CD4-positive, alpha-beta T cell treated with Interleukin-6 at 100 ng/mL for 8 hours (primary cell): ENCODE measurements around the gene PRODH.
"Not testable (repeated sequence)": the region's sequence is repeated elsewhere in the genome, so short reads cannot be mapped to it uniquely, and the experiment has no call there.

ENCODE experiments used
- DNase-seq: peaks from one replicate; pipeline ENCODE4 v3.0.0-alpha.2; 2020; ENCODE audit warnings: mixed read lengths, low spot score

Gene PRODH, protein sequence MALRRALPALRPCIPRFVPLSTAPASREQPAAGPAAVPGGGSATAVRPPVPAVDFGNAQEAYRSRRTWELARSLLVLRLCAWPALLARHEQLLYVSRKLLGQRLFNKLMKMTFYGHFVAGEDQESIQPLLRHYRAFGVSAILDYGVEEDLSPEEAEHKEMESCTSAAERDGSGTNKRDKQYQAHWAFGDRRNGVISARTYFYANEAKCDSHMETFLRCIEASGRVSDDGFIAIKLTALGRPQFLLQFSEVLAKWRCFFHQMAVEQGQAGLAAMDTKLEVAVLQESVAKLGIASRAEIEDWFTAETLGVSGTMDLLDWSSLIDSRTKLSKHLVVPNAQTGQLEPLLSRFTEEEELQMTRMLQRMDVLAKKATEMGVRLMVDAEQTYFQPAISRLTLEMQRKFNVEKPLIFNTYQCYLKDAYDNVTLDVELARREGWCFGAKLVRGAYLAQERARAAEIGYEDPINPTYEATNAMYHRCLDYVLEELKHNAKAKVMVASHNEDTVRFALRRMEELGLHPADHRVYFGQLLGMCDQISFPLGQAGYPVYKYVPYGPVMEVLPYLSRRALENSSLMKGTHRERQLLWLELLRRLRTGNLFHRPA

DNA sequence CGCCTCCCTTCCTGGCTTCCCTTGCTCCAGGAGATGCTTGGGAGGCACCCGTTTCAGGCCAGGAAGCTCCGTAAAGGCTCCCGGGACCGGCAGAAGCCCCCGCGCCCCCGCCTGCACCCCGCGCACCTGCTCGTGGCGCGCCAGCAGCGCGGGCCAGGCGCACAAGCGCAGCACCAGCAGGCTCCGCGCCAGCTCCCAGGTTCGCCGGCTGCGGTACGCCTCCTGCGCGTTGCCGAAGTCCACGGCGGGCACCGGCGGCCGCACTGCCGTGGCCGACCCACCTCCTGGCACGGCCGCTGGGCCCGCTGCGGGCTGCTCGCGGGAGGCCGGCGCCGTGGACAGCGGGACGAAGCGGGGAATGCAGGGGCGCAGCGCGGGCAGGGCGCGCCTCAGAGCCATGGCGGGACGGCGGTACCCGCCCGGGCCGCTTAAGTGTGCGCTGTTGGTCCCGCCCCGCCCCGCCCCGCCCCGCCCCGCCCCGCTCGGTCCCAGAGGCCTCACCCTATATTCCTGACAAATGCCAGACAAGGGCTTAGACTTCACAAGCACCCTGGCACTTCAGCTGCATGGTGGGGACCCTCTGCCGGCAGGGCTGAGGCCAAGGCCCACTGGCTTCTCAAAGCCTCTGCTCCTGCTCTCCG is at the start of gene PRODH:
PRODH (minus strand) TSS at position 405 of the 641 bp plus-strand sequence; CDS start at position 399, 6 bp downstream.
- no peak for DNase-seq

DNA sequence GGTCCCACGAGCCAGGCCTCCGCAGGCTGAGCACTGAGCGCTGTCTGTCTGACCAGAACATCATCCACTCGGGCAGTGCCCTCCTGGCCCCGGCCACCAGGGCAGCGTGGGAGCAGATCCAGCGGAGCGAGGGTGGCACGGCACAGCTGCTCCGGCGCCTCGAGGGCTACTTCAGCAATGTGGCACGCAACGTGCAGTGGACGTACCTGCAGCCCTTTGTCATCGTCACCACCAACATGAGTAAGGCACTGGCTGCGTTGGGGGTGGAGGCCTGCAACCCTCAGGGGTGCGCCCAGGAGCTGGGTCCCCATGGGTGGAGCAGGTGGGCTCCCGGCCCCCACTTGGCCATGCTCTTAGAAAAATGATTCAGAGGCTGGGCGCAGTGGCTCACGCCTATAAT is 49.7 kb upstream of the PRODH start:
- no peak for DNase-seq

DNA sequence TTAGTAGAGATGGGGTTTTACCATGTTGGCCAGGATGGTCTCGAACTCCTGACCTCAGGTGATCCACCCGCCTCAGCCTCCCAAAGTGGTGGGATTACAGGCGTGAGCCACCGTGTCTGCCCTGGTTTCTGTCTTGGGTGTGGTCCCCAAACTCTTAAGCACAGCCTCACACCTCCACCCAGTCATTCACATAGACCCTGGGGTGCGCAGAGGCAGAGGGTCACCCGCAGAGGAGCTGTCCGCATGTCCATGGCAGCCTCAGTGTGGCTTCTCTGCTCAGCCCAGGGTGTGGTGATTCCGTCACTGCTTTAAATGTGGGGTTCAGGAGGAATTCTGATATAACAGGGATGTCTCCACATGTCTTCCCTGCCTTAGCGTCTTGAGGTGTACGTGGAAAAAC is 48.5 kb upstream of the PRODH start:
- DNase-seq: no peak

DNA sequence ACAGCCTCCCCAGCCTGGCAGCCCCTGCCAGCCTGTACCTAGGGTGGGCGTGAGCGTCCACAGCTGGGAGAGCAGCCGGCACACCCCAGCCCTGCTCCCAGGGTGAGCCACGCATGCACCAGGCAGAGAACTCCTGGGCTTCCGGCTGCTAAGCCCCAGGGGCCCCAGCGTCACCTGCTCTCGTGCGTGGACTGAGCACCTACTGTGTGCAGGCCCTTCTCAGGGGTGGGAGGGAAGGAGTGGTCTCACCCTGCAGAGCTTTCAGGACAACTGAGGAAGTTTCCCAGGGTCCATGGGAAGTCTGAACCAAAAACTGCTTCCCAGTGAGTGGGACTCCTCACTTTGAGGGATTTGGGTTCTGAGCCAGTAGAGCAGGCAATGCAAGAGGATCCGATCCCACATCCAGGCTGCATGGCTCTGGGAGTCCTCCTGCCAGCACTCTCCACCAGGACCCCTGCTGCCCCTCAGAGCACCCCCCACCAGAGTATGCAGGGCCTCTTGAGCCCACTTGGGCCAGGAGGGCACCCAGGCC is 47.1 kb upstream of the PRODH start:
- no peak for DNase-seq

DNA sequence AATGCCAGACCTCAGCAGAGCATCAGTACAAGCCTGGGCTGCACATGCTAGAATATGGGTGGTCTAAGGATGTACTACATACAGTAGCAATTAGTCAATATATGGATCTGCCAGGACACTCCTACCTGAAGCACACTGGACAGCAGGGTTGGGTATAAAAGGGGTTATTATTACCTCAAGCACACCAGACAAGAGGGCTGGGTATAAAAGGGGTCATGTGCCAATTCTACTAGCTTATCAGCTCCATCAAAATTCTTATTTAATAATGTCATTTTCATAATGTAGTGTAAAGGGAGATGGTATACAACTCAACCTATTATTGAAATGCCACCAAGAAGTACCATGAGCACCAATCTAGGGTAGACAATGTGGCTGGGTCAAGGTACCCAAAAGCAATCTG is 44.7 kb upstream of the PRODH start:
- no peak for DNase-seq

DNA sequence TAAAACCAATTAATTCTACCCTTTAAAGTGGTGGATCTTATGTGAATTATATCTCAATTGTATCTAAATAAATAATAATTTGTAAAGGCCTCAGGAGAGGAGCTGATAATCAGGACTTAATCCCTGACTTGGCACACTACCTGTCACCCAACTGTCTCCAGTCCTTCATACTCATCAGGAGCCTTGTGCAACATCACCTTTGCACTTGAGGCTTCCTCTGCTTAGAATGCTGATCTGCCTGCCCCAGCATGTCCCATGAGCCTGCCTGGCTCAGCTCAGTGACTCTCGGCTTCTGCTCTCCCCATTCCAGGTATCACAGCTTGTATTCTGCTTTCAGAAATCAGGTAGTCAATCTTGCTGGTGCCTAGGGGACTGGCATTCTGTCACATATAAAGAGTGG is 43.9 kb upstream of the PRODH start:
- DNase-seq: no peak

DNA sequence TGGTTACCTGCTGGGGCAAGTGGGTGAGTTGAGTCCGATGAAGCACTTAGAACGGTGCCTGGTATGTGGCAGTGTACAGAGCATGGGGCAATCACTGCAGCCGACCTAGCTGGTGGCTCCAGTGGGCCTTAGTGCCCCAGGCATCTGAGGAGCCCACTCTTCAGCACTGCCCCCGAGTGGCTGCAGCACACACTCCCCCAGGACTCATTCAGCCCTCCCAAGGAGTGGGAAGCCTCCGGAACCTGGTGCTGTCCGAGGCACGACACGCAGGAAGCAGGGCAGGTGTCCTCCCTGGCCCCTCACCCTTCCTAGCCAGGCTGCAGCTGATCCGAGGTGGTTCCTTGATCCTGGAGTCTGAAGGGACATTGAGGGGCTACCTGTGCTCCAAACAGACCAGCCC is 42.4 kb upstream of the PRODH start:
- DNase-seq: no peak

DNA sequence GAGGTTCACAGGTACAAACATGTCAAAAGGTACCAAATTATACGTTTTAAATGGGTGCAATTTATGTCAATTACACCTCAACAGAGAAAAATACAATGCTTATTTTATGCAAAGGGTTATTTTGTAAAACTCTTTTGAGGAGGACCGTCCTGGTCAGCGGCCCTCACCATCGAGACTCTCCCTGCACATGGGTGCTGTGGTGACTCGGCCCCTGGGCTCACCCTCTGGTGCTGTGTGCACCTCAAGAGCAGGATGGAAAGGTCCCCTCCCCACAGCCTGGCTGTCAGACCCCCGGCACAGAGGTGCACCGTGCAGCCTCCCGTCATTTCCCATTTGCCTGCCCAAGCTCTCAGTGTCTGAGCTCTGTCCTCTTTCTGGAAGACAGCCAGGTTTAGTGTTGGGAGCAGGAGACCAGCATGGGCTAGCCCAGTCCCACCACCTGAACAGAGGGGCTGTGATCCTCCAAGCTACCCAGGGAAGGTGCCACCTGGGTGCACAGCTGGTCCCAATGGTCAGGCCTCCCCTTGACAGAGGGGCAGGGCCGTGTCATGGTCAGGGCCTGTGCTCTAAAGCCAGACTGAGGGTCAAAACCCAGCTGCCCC is 41.8 kb upstream of the PRODH start:
- no peak for DNase-seq

DNA sequence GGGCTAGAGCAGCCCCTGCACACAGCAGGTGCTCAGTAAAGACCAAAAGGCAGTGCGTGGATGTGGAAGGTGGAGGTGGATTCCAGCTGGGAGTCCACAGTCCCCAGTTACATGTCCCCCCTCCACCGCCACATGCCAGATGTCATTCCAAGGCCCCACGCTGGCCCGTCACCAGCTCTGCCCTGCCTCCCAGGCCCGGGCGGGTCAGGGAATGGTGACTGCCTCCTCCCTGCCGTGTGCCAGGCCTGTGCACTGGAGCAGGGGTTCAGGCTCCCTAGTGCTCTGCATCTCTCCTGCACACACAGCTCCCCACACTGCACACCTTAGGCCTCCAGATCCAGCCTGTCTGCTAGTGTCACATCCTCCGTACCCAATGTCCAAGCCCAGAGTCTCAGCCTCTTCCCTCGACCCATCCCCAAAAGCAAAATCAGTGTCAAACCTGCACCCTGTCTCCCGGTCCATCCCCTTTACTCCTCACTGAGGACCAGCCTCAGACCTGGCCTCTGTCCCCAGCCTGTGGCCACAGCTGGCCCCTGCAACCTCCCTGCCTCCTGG is 40.2 kb upstream of the PRODH start:
- no peak for DNase-seq

DNA sequence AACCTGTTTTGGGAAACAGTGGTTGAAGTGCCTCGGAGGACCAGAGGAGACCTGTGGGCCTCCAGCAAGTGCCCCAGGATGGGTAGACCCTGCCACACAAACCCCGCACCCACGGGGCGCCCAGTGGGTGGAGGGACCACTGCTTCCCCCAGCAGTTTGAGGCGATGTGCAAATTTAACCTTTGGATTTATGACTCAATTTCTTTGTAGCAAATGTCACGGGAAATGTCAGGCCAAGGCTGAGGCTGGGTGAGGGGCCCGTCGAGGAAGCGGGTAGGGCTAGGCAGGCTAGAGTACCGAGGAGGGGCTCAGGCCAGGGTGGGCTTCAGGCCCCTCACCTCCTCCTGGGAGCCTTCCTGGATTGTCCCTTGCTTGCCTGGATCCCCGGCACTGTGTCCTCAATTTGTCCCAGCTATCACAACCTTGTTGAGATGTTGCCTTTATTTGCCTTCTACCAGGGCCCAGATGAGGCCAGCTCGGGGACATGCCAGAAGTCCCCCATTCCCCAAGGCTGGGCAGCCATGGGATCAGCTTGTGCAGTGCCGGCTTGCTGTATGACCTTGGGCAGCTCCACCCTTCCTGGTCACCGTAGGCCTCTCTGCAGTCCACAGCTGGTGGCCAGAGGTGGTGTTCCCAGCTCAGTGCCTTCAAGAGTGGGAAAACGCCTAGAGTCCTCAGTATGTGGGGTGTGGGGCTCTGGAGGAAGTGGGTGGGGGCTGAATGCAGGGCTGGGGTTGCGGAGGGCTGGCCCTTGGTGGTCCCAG is 39.5 kb upstream of the PRODH start:
- DNase-seq: no peak

DNA sequence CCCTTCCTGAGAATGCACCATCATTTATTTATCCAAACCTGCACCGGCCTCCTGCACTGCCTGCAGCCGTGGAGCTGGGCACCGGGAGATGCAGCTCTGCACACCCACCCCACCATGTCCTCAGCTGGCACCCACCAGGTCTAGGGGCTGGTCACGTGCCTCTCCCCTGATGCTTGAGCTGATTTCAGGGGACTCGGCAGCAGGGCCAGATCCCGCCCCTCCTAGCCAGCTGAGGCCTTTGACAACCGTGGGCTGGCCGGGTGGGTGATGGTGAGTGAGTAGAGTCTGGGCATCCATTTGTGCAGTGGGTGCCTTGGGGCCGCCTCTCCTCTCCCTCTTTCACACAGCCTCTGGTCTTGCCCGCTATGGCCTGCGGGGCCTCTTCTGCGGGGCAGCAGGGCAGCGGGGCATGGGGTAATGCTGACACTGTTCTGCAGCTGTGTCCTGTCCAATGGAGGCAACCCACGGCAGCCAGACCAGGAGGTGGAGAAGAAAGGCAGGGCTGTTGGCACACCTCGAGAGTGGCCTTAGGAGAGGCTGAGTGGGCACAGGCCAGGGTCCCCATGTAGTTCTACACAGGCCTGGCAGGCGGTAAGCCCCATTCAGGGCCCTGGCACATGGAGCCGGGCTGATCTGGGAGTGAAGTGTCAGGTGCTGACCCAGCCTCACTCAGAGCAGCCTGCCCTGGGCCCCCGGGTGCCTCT is 38.5 kb upstream of the PRODH start:
- DNase-seq: no peak

DNA sequence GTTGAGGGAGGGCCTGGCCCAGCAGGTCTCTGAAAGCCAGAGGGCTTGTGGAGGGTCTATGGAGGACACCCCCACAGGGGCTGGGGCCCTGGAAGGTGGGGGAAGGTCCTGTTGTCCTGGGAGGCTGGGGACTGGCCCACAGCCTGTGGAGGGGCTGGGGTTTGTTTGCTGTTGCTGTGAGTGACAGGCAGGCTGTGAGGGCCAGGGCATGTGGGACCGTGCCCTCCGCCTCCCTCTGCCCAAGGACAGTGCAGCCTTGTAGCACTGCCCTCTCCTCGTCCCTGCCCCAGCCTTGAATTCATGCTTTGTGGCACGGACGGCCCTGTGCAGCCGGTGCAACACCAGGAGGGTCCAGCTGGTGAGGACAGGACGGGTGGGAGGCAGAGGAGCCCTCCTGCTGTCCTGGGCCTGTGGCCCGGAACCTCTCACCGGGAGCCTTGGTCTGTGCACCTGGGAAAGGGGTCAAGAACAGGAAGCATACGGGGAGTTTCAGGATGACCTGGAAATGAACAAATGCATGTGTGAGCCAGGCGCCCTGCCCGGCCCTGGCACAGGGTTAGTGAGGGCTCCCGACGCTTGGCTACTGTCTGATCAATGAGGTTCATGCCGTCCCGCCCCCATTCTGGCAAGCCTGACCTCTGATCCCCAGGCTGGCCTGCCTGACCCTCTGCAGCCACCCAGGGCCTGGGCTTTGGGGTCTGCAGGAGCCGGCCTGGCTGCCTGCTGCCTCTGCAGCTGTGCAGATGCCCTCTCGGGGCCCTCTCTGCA is 37.4 kb upstream of the PRODH start:
- DNase-seq: no peak

DNA sequence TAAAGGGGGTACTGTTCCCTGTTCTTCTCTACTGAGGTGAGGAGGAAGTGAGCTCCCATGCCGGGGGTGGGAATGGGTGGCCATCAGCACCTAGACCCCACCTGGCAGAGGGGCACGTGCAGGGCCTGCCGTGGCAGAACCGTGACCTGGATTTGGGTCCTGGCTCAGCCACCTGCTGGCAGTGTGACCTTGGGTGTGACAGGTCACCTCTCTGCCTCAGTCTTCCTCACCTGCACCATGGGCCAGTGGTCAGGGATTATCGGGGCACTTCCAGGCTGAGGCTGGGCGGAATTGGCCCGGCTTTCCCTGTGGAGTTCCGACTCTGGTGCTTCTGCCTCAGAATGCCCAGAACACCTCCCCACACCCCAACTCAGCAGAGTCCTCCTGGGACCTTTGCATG is 36.5 kb upstream of the PRODH start:
- DNase-seq: not testable (repeated sequence)

DNA sequence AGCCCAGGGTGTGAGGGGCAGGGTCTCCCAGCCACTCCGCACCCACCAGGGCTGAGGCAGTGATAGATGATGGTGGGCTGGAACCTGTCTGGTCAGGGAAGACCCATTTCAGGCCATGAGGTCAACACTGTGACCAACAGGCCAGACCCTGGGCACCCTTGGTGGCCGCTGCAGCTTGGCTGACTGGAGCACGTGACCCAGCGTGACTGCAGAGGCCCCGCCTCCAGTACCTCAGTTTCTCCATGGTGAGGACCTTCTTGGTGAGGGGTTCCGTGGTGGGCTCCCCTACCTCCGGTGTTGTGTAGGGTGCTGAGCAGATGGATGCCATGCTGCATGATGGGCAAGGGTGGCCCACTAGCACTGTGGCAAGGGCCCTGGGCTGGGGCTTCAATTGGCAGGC is 35.9 kb upstream of the PRODH start:
- not testable (repeated sequence) for DNase-seq

DNA sequence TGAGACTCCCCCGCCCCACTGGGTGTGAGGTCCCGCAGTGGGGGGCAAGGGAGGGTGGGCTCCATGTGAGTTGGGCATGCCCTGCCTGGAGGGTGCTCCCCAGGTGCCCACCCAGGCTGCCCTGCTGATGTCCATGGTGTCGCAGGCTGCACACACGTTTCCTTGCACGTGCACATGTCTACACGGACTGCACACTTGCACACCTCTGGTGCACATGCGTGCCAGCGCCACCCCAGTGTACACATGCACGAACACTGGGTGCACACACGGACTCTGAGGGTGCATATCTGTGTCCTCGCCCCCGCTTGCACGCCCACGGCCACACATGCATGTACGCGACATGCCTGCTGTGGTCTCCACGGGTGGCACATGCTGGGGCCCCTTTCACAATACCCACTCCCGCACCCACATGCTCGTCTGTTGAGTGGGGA is 35.2 kb upstream of the PRODH start:
- DNase-seq: no peak

DNA sequence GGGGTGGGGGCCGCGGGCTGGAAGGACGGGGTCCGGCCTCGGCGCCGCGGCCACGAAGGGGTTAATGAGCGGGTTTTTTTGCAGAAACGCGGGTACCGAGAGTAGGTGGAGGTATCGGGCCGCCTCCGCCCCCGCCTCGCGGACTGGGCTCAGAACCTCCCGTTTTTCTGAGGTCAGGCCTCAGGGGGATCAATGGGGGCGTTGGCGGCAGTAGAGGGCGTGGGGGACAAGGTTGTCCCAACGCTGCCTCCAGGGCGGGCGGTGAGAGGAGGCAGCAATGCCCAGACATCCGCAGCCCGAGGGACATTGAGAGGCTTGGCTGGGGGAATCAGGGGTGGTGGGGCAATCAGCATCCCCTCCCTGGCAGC is 34.8 kb upstream of the PRODH start:
- DNase-seq: no peak

DNA sequence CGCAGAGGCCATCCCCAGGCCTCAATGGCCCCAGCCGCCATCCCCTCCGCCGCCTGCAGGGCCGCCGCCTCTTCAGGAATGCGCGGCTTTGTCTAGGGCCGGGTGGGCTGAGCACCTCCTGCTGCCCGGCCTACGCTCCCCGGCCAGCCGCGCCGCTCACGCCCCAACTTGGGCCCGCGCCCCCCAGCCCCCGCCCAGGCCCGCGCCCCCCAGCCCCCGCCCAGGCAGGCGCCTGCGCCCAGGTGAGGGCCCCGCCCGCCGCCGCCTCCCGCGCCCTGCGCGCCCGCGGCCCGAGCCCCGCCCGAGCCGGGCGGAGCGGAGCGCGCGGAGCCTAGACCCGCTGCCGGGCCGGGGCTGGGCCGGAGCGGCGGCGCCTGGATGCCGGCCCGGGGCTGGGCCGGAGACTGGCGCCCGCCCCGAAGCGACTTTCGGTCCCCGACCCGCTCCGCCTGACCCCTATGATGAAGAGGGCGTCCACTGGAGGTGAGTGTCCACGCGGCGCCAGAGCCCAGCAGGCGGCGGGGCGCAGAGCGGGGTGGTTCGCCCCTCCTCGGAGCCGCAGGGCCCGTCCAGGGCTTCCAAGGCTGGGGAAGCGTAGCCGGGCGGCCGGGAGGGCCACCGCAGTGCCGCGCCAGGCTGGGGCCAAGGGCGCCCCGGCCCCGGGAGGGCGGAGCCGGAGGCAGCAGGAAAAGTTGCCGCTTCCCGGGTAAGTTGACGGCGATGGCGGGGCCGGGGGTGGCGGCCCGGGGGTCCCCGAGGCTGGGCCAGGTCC is 34.3 kb upstream of the PRODH start:
- no peak for DNase-seq

DNA sequence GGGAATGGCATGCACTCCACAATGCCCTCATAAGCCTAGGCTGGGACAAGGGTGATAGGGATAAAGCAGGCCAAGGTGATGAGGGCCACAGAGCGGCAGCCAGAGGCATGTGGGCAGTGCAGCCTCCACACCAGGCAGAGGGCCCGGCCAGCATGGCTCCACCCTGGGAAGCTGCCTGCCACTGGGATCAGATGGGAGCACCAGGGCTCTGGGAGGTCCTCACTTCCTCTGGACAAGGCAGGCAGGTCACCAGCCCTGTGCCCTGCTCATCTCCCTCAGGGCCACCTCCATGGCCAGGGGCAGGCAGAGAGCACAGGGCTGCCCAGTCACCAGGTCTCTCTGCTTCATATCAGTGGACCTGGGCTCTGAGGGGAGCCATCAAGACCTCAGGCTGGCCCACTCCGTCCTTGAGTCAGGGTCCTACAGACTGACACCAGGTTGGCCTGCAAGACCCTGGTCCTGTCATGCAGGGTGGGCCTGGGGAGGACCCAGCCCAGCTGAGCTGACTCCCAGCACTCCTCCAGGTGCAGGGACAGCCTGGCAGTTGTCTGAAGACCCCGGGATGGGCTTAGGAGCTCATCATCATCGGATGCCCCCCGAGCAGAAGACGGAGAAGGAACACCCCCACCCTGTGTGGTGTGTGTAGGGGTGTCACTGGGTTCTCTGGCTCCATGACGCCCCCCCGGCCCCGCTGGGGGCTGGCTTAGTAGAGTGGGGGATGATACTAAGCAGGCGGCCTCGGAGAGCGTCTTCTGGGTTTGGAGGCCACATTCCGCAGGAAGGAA is 33.3 kb upstream of the PRODH start:
- not testable (repeated sequence) for DNase-seq
